Measurements from ENCODE around the gene ZNF275. TPM values are rescaled to one million over a fixed set of nuclear protein-coding genes. Genes with fewer than 3 reads are reported as not detected.
"Not testable (repeated sequence)": the region's sequence is repeated elsewhere in the genome, so short reads cannot be mapped to it uniquely, and the experiment has no call there.

Gene ZNF275
- total RNA-seq, 2 experiments from 2014 or later, result 10.5 to 11.3 TPM

DNA sequence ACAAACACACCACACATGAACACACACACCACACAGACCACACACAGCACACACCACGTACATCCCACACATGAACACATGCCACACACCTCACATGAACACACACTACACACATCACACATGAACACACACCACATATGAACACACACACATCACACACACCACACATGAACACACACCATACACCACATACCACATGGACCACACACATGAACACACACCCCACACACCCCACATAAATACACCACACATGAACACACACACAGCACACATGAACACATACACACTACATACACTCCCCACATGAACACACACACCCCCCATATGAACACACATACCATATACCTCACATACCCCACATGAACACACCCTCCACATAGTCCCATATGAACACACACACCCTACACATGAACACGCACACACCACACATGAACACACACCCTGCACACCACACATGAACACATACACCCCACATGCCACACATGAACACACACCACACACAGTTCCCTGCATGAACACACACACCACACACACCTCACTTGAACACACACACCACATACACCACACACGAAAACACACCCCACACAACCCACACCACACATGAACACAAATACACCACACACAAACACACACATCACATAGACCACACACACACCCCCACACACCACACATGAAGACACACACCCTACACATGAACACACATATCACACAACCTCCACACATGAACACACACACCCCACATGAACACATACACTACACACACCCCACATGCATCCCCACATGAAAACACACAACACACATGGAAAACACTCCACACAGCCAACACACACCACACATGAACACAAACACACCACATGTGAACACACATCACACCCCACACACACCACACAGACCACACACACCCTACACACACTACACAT lies 48.9 kb downstream of the ZNF275 start:
- Mint-ChIP-seq H3K4me3 (no peak overlapping the region), H3K9me3 (no peaks in the 10 kb centered on the region), H3K36me3 (ENCODE audit: low read depth) (no peaks in the 10 kb centered on the region), H3K27me3 (no peaks in the 10 kb centered on the region), H3K4me1 (ENCODE audit: low read depth) (no peaks in the 10 kb centered on the region), H3K27ac (no peak overlapping the region)
- Histone ChIP-seq H3K27ac (ENCODE audit: low read depth in 1 of 2, low read length in 2 of 2) (no peak overlapping the region), H3K36me3 (ENCODE audit: insufficient read depth, low read length) (no peaks in the 10 kb centered on the region), H3K9me3 (ENCODE audit: control insufficient read depth in 1 of 2, insufficient read depth in 1 of 2, low read length in 2 of 2) (no peaks in the 10 kb centered on the region), H3K27me3 (ENCODE audit: control insufficient read depth in 1 of 2, insufficient read depth in 2 of 2, low read length in 2 of 2) (no peaks in the 10 kb centered on the region), H3K4me3 (ENCODE audit: low read length) (no peak overlapping the region), H3K4me1 (ENCODE audit: insufficient read depth, low read length) (no peaks in the 10 kb centered on the region)
- ChIA-PET POLR2A (no interaction called here), CTCF (no interaction called here)
- TF ChIP-seq, protein P1, sequence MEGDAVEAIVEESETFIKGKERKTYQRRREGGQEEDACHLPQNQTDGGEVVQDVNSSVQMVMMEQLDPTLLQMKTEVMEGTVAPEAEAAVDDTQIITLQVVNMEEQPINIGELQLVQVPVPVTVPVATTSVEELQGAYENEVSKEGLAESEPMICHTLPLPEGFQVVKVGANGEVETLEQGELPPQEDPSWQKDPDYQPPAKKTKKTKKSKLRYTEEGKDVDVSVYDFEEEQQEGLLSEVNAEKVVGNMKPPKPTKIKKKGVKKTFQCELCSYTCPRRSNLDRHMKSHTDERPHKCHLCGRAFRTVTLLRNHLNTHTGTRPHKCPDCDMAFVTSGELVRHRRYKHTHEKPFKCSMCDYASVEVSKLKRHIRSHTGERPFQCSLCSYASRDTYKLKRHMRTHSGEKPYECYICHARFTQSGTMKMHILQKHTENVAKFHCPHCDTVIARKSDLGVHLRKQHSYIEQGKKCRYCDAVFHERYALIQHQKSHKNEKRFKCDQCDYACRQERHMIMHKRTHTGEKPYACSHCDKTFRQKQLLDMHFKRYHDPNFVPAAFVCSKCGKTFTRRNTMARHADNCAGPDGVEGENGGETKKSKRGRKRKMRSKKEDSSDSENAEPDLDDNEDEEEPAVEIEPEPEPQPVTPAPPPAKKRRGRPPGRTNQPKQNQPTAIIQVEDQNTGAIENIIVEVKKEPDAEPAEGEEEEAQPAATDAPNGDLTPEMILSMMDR (IDR thresholded peaks at IDR 0.05), result no peak
- no peak for DNase-seq
- no peak for ATAC-seq (ENCODE audit: poor library complexity)
- intact Hi-C loops (cut with DNase I, micrococcal nuclease), result no loop called here

DNA sequence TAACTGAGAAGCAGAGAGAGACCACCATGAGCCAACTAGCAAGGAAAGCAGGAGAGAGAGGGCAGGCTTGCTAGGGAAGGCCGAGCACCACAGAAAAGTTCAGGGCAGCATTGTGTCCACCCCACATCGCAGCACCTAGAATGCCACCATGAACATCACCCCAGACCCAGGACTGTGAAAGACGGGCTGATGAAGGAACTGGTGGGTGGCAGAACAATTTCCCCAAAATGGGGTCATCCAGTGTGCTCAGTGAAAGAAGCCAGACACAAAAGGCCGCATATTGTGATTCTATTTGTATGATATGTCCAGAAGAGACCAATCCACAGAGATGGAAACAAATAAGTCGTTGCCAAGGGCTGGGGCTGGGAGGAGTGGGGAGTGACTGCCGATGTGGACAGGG lies 50.4 kb downstream of the ZNF275 start:
- TF ChIP-seq, protein P1 (IDR thresholded peaks at IDR 0.05), result no peak
- ATAC-seq (ENCODE audit: poor library complexity) (no peak), DNase-seq (no peak)
- Histone ChIP-seq H3K27me3 (ENCODE audit: control insufficient read depth in 1 of 2, insufficient read depth in 2 of 2, low read length in 2 of 2) (no peaks in the 10 kb centered on the region), H3K36me3 (ENCODE audit: insufficient read depth, low read length) (no peaks in the 10 kb centered on the region), H3K9me3 (ENCODE audit: control insufficient read depth in 1 of 2, insufficient read depth in 1 of 2, low read length in 2 of 2) (no peaks in the 10 kb centered on the region), H3K4me3 (ENCODE audit: low read length) (no peak overlapping the region), H3K4me1 (ENCODE audit: insufficient read depth, low read length) (no peaks in the 10 kb centered on the region), H3K27ac (ENCODE audit: low read depth in 1 of 2, low read length in 2 of 2) (no peak overlapping the region)
- H3K27ac Mint-ChIP-seq, result no peak overlapping the region
- POLR2A ChIA-PET, result no interaction called here
- no peak overlapping the region for H3K4me3 Mint-ChIP-seq
- CTCF ChIA-PET, result no interaction called here
- intact Hi-C loops (cut with DNase I, micrococcal nuclease), result no loop called here
- no peaks in the 10 kb centered on the region for H3K9me3 Mint-ChIP-seq
- no peaks in the 10 kb centered on the region for H3K36me3 Mint-ChIP-seq (ENCODE audit: low read depth)
- no peaks in the 10 kb centered on the region for H3K4me1 Mint-ChIP-seq (ENCODE audit: low read depth)
- H3K27me3 Mint-ChIP-seq, result no peaks in the 10 kb centered on the region

DNA sequence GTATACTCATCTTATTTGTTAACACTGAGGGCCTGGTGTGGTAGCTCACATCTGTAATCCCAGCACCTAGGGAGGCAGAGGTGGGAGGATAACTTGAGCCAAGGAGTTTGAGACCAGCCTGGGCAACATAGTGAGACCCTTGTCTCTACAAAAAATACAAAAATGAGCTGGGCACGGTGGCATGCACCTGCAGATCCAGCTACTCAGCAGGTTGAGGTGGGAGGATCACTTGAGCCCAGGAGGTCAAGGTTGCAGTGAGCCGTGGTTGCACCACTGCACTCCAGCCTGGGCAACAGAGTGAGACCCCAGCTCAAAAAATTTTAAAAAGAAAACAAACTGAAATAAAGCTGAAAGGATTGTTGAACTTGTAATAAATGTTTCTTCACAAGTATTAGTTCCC lies 51.0 kb downstream of the ZNF275 start:
- H3K4me3 ChIP-seq (ENCODE audit: low read length); intact Hi-C loops (cut with DNase I, micrococcal nuclease); H3K27me3 ChIP-seq (ENCODE audit: control insufficient read depth in 1 of 2, insufficient read depth in 2 of 2, low read length in 2 of 2); ATAC-seq (ENCODE audit: poor library complexity); H3K9me3 Mint-ChIP-seq; H3K9me3 ChIP-seq (ENCODE audit: control insufficient read depth in 1 of 2, insufficient read depth in 1 of 2, low read length in 2 of 2); POLR2A ChIA-PET; H3K4me1 ChIP-seq (ENCODE audit: insufficient read depth, low read length); H3K4me3 Mint-ChIP-seq; H3K27ac Mint-ChIP-seq; DNase-seq; H3K36me3 Mint-ChIP-seq (ENCODE audit: low read depth); H3K36me3 ChIP-seq (ENCODE audit: insufficient read depth, low read length); H3K27me3 Mint-ChIP-seq; CTCF ChIA-PET; H3K4me1 Mint-ChIP-seq (ENCODE audit: low read depth); H3K27ac ChIP-seq (ENCODE audit: low read depth in 1 of 2, low read length in 2 of 2): not testable (repeated sequence)

DNA sequence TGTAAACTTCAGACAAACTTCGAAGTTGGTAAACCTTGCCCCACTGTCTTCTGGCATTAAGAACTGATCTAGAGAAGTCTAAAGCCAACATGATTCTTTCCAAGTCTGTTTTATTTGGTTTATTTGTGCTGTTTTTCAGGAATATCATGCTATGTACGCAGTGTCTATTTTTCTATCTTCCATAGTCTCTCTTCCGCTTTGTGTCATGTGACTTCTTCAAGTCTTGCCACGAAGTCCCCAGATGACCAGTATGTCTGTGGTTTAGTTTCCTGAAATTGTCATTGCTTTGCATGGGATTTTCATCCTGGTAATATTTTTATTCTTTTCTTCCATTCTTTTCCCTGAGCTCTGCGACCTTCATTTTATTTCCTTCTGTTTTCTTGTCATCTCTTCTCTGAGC lies 52.1 kb downstream of the ZNF275 start:
- DNase-seq (no peak), ATAC-seq (ENCODE audit: poor library complexity) (no peak)
- POLR2A ChIA-PET, result no interaction called here
- H3K36me3 Mint-ChIP-seq (ENCODE audit: low read depth), result no peaks in the 10 kb centered on the region
- H3K4me3 Mint-ChIP-seq, result no peak overlapping the region
- H3K36me3 ChIP-seq (ENCODE audit: insufficient read depth, low read length), result no peaks in the 10 kb centered on the region
- no peaks in the 10 kb centered on the region for H3K27me3 ChIP-seq (ENCODE audit: control insufficient read depth in 1 of 2, insufficient read depth in 2 of 2, low read length in 2 of 2)
- CTCF ChIA-PET, result no interaction called here
- no peaks in the 10 kb centered on the region for H3K9me3 ChIP-seq (ENCODE audit: control insufficient read depth in 1 of 2, insufficient read depth in 1 of 2, low read length in 2 of 2)
- H3K4me1 ChIP-seq (ENCODE audit: insufficient read depth, low read length), result no peaks in the 10 kb centered on the region
- H3K4me3 ChIP-seq (ENCODE audit: low read length), result no peak overlapping the region
- TF ChIP-seq, protein P1 (IDR thresholded peaks at IDR 0.05), result no peak
- H3K27ac Mint-ChIP-seq, result no peak overlapping the region
- H3K27me3 Mint-ChIP-seq, result no peaks in the 10 kb centered on the region
- no peaks in the 10 kb centered on the region for H3K9me3 Mint-ChIP-seq
- intact Hi-C loops (cut with DNase I, micrococcal nuclease), result no loop called here
- H3K27ac ChIP-seq (ENCODE audit: low read depth in 1 of 2, low read length in 2 of 2), result no peak overlapping the region
- no peaks in the 10 kb centered on the region for H3K4me1 Mint-ChIP-seq (ENCODE audit: low read depth)
